K562 (cell line): ENCODE measurements around the gene SMAD4. TPM values are rescaled to one million over a fixed set of nuclear protein-coding genes. Genes with fewer than 3 reads are reported as not detected.

Experiments
- ATF1 ChIP-seq, 2 experiments: fragments of 450-650 bp in 1 of 2; IDR thresholded peaks; 2 replicates each; pipeline ENCODE4 v1.6.1; 2016; ENCODE audit warnings: missing compliant biosample characterization in 1 of 2, missing genetic modification characterization in 1 of 2
- ETV1 ChIP-seq: fragments of 450-650 bp; conservative IDR thresholded peaks from 2 replicates; pipeline ENCODE4 v1.6.1; 2016; ENCODE audit warnings: missing genetic modification characterization, control low read depth, low read depth, missing compliant biosample characterization
- PCBP1 ChIP-seq: fragments of 200-400 bp; formaldehyde crosslinking; IDR thresholded peaks from 2 replicates; pipeline ENCODE4 v1.6.1; 2018; ENCODE audit warnings: mild to moderate bottlenecking, low read depth, low read length; ENCODE audit not compliant: poor library complexity, severe bottlenecking
- RREB1 ChIP-seq: fragments of 250-450 bp; sonication (Bioruptor Pico); IDR thresholded peaks from 2 replicates; pipeline ENCODE4 v1.4.0; 2020
- SNRNP70 ChIP-seq: fragments of 200-400 bp; formaldehyde crosslinking; optimal IDR thresholded peaks from 2 replicates; pipeline ENCODE3; 2017; ENCODE audit warnings: low read depth, low read length
- TEAD1 ChIP-seq, 2 experiments: fragments of 450-650 bp in 1 of 2; sonication (generic) in 1 of 2; formaldehyde crosslinking; IDR thresholded peaks; 2 replicates each; pipeline versions ENCODE4 v1.4.0 to v1.8.0; 2020 to 2022; ENCODE audit warnings: mild to moderate bottlenecking in 2 of 2, missing genetic modification reagents in 1 of 2
- ZKSCAN1 ChIP-seq: fragments of 150-350 bp; IDR thresholded peaks from 2 replicates; pipeline ENCODE4 v1.6.1; 2016; ENCODE audit warnings: low read depth, low read length
- polyA plus RNA-seq, 8 experiments: library from polyadenylated mRNA; depleted of rRNA in 4 of 8; stranded (reverse) in 5 of 8; unstranded in 3 of 8; fragments of >200 nt; fragmentation: Nextera tagmentation in 2 of 8; fragmentation: Illumina TruSeq in 1 of 8; extraction: Ambion mirVana in 2 of 8; extraction: Trizol in 1 of 8; gene quantifications; 2 replicates each; pipeline versions ENCODE4 v1.2.1 to v1.2.3, GENCODE V29; 2011 to 2014; ENCODE audit warnings: inconsistent platforms in 1 of 8, missing spikeins in 1 of 8
- total RNA-seq, 7 experiments: library from RNA; depleted of rRNA in 6 of 7; stranded (reverse); fragments of >200 nt in 6 of 7; fragmentation: Illumina TruSeq in 2 of 7; extraction: Trizol in 2 of 7; gene quantifications; 2 replicates each; pipeline versions ENCODE4 v1.2.1 to v1.2.3, GENCODE V29; 2011 to 2021; ENCODE audit warnings: low replicate concordance in 1 of 7

The SMAD4 gene
- total and polyA plus RNA-seq, 9 of the 15 experiments (the other 6 are each of a cell fraction or from before 2014, with no cell fraction given): 5.7 to 55.0 (median 39.4) TPM

- TF ChIP-seq SNRNP70 (no peak), RREB1 (CRISPR knock-in tag) (no peak), ETV1 (no peak), TEAD1 (CRISPR knock-in tag; IDR thresholded peaks at IDR 0.05) (no peak), PCBP1 (no peak), ZKSCAN1 (no peak), ATF1 (CRISPR knock-in tag; IDR thresholded peaks at IDR 0.05) (no peak), ATF1 (tag; IDR thresholded peaks at IDR 0.05) (no peak)
Observed at GRCh38 chr18:51011709-51012108, 18.3 kb upstream of the SMAD4 start (continued).
